Transverse colon (tissue), 3 donors: Measurements from ENCODE around the gene PDE4DIP.
"Not testable (repeated sequence)": the region's sequence is repeated elsewhere in the genome, so short reads cannot be mapped to it uniquely, and the experiment has no call there.

Source experiments
- EP300 ChIP-seq: sonication (generic); formaldehyde crosslinking; IDR thresholded peaks from one replicate; pipeline ENCODE4 v1.6.1; 2017; ENCODE audit warnings: antibody characterized with exemption, low read depth
- POLR2A ChIP-seq: fragments of 450-650 bp; IDR thresholded peaks from one replicate; pipeline ENCODE4 v1.6.1; 2016; ENCODE audit warnings: antibody characterized with exemption, mild to moderate bottlenecking, moderate library complexity
- TF ChIP-seq, protein P1 (sequence below), 5 experiments: fragments of 200-600 bp in 3 of 5; fragments of 450-650 bp in 2 of 5; sonication (generic) in 3 of 5; IDR thresholded peaks; 1 replicate in 2 of 5; 2 replicates in 3 of 5; pipeline ENCODE4 v1.5.1; 2016 to 2017; ENCODE audit warnings: antibody characterized with exemption in 5 of 5, inconsistent platforms in 3 of 5, mild to moderate bottlenecking in 2 of 5, moderate library complexity in 1 of 5

DNA sequence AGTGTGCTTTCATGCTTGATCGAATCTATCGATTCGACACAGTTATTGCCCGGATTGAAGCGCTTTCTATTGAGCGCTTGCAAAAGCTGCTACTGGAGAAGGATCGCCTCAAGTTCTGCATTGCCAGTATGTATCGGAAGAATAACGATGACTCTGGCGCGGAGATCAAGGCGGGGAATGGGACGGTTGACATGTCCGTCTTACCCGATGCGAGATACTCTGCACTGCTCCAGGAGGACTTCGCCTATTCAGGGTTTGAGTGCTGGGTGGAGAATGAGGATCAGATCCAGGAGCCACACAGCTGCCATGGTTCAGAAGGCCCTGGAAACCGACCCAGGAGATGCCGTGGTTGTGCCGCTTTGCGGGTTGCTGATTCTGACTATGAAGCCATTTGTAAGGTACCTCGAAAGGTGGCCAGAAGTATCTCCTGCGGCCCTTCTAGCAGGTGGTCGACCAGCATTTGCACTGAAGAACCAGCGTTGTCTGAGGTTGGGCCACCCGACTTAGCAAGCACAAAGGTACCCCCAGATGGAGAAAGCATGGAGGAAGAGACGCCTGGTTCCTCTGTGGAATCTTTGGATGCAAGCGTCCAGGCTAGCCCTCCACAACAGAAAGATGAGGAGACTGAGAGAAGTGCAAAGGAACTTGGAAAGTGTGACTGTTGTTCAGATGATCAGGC, 108.8 kb downstream of the PDE4DIP start:
- not testable (repeated sequence) for TF ChIP-seq POLR2A, EP300
- TF ChIP-seq, protein P1, sequence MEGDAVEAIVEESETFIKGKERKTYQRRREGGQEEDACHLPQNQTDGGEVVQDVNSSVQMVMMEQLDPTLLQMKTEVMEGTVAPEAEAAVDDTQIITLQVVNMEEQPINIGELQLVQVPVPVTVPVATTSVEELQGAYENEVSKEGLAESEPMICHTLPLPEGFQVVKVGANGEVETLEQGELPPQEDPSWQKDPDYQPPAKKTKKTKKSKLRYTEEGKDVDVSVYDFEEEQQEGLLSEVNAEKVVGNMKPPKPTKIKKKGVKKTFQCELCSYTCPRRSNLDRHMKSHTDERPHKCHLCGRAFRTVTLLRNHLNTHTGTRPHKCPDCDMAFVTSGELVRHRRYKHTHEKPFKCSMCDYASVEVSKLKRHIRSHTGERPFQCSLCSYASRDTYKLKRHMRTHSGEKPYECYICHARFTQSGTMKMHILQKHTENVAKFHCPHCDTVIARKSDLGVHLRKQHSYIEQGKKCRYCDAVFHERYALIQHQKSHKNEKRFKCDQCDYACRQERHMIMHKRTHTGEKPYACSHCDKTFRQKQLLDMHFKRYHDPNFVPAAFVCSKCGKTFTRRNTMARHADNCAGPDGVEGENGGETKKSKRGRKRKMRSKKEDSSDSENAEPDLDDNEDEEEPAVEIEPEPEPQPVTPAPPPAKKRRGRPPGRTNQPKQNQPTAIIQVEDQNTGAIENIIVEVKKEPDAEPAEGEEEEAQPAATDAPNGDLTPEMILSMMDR (IDR thresholded peaks at IDR 0.05): not testable (repeated sequence)
